ENCODE results near the gene MTCH2.

The MTCH2 gene

GRCh38 chr11:47589118-47589517 lies 53.2 kb downstream of the MTCH2 start:
- no peak for DNase-seq

- DNase-seq, result no peak
These were observed 54.5 kb downstream of the MTCH2 start for GRCh38 chr11:47587723-47588326.

- DNase-seq, result no peak
These were observed 55.2 kb downstream of the MTCH2 start for GRCh38 chr11:47587039-47587716.

- no peak for DNase-seq
These were observed 56.1 kb downstream of the MTCH2 start, which contains the start of gene FAM180B for GRCh38 chr11:47586098-47586855. Gene FAM180B (plus strand): TSS chr11:47586678. CDS start chr11:47586769, 91 bp downstream.

- DNase-seq, result no peak
These were observed 58.5 kb downstream of the MTCH2 start for GRCh38 chr11:47583844-47584243.

GRCh38 chr11:47578524-47579494 lies 63.5 kb downstream of the MTCH2 start, which contains the start of the genes KBTBD4 and NDUFS3:
Gene KBTBD4 (minus strand): TSS chr11:47578970. CDS start chr11:47578951, 19 bp downstream.
Gene NDUFS3 (plus strand): TSS chr11:47579074. CDS start chr11:47579092, 18 bp downstream.
- DNase-seq, result peak; percentile 75

GRCh38 chr11:47577460-47578041 lies 64.8 kb downstream of the MTCH2 start:
- no peak for DNase-seq

GRCh38 chr11:47573321-47573720 lies 69.0 kb downstream of the MTCH2 start:
- no peak for DNase-seq

GRCh38 chr11:47572715-47573255 lies 69.6 kb downstream of the MTCH2 start:
- DNase-seq, result no peak

- no peak for DNase-seq
These were observed 70.5 kb downstream of the MTCH2 start for GRCh38 chr11:47571895-47572294.

- no peak for DNase-seq
These were observed 71.0 kb downstream of the MTCH2 start for GRCh38 chr11:47571357-47571729.

GRCh38 chr11:47570651-47571356 lies 71.6 kb downstream of the MTCH2 start:
- DNase-seq, result no peak

GRCh38 chr11:47569646-47570045 lies 72.7 kb downstream of the MTCH2 start:
- no peak for DNase-seq
